Endothelial cell of umbilical vein (primary cell): ENCODE data around the gene SIAH2. TPM values are rescaled to one million over a fixed set of nuclear protein-coding genes. Genes with fewer than 3 reads are reported as not detected.

Source experiments
- BruUV-seq: library from RNA; stranded (reverse); fragments of 400-500 nt; replicated peaks from 2 replicates; lab custom pipeline; 2021; lab: Mats Ljungman, UMichigan
- CTCF ChIA-PET: fragments of 300-600, 350-600 bp; sonication (Branson Sonifier 250); formaldehyde crosslinking; loops from one replicate; lab custom pipeline; 2021; ENCODE audit warnings: antibody characterized with exemption, inconsistent platforms; lab: Charles Lee
- POLR2A ChIA-PET: fragments of 300-600, 350-600 bp; sonication (Branson Sonifier 250); formaldehyde crosslinking; loops from one replicate; lab custom pipeline; 2021; ENCODE audit warnings: antibody characterized with exemption, inconsistent platforms; lab: Charles Lee
- DNase-seq: peaks from one replicate; pipeline ENCODE4 v3.0.0-alpha.2; 2011; ENCODE audit warnings: low read depth, low spot score
- FAIRE-seq: peaks from 2 replicates; lab custom pipeline; 2011; peaks lifted over from hg19 to GRCh38; lab: Jason Lieb, UNC
- H2AFZ ChIP-seq: 2 replicates; pipeline ENCODE4 v1.6.0; 2012; ENCODE audit warnings: low read depth, low read length, control low read depth, inconsistent platforms
- H3K27ac ChIP-seq: 2 replicates; pipeline ENCODE4 v1.5.1; 2011; ENCODE audit warnings: low read depth, mild to moderate bottlenecking, control low read depth, low read length, moderate library complexity; ENCODE audit not compliant: insufficient read depth
- H3K27me3 ChIP-seq, 2 experiments: 2 replicates each; pipeline versions ENCODE4 v1.6.0 to v1.6.1; 2011; ENCODE audit warnings: low read length in 2 of 2, mixed read lengths in 1 of 2; ENCODE audit not compliant: control insufficient read depth in 2 of 2, insufficient read depth in 2 of 2
- H3K36me3 ChIP-seq, 2 experiments: 2 replicates in 1 of 2; 3 replicates in 1 of 2; pipeline ENCODE4 v1.5.1; 2011; ENCODE audit warnings: low read length in 2 of 2, mild to moderate bottlenecking in 1 of 2, moderate library complexity in 1 of 2; ENCODE audit not compliant: control insufficient read depth in 2 of 2, insufficient read depth in 2 of 2; ENCODE audit errors: extremely low read depth in 1 of 2
- H3K4me1 ChIP-seq: 3 replicates; pipeline ENCODE4 v1.5.1; 2011; ENCODE audit warnings: mild to moderate bottlenecking, low read length; ENCODE audit not compliant: control insufficient read depth, insufficient read depth; ENCODE audit errors: extremely low read depth
- H3K4me2 ChIP-seq: 2 replicates; pipeline ENCODE4 v1.6.1; 2011; ENCODE audit warnings: low read length, control low read depth, mixed read lengths; ENCODE audit not compliant: insufficient read depth
- H3K4me3 ChIP-seq, 3 experiments: fragments of 200-600 bp in 1 of 3; sonication (generic), shearing (Covaris generic) in 1 of 3; replicated peaks in 1 of 3; 2 replicates each; pipeline ENCODE4 v1.5.1; 2011 to 2016; ENCODE audit warnings: control low read depth in 3 of 3, low read length in 3 of 3, mild to moderate bottlenecking in 2 of 3, inconsistent platforms in 1 of 3, low read depth in 1 of 3, moderate library complexity in 1 of 3; ENCODE audit not compliant: insufficient read depth in 1 of 3
- H3K79me2 ChIP-seq: 2 replicates; pipeline ENCODE4 v1.6.0; 2012; ENCODE audit warnings: low read length, inconsistent platforms; ENCODE audit not compliant: control insufficient read depth, insufficient read depth
- H3K9ac ChIP-seq: replicated peaks from 2 replicates; pipeline ENCODE3; 2011; ENCODE audit warnings: low read length, control low read depth; ENCODE audit not compliant: insufficient read depth; ENCODE audit errors: extremely low read depth
- H3K9me1 ChIP-seq: replicated peaks from 3 replicates; pipeline ENCODE4 v1.6.0; 2011; ENCODE audit warnings: mild to moderate bottlenecking, low read length; ENCODE audit not compliant: control insufficient read depth, insufficient read depth; ENCODE audit errors: extremely low read depth
- H3K9me3 ChIP-seq: replicated peaks from 2 replicates; pipeline ENCODE4 v1.5.1; 2012; ENCODE audit warnings: low read length, inconsistent platforms; ENCODE audit not compliant: control insufficient read depth, insufficient read depth
- H4K20me1 ChIP-seq: replicated peaks from 2 replicates; pipeline ENCODE3; 2011; ENCODE audit warnings: mild to moderate bottlenecking, low read length; ENCODE audit not compliant: control insufficient read depth, insufficient read depth; ENCODE audit errors: extremely low read depth
- CTCF ChIP-seq, 2 donors: IDR thresholded peaks; 1 replicate in 1 of 2; 2 replicates in 1 of 2; pipeline ENCODE4 v1.5.1; 2011; ENCODE audit warnings: low read length in 2 of 2, mild to moderate bottlenecking in 2 of 2, moderate library complexity in 2 of 2, control low read depth in 1 of 2, inconsistent platforms in 1 of 2, low read depth in 1 of 2; ENCODE audit not compliant: insufficient read depth in 1 of 2; ENCODE audit errors: extremely low read depth in 1 of 2
- EZH2 ChIP-seq: IDR thresholded peaks from 2 replicates; pipeline ENCODE4 v1.6.1; 2012; ENCODE audit warnings: borderline replicate concordance, low read depth, mild to moderate bottlenecking, moderate library complexity, low read length, inconsistent platforms; ENCODE audit not compliant: severe bottlenecking
- FOS ChIP-seq: IDR thresholded peaks from 2 replicates; pipeline ENCODE4 v1.6.1; 2011; ENCODE audit warnings: mild to moderate bottlenecking, low read length, moderate library complexity, borderline replicate concordance; ENCODE audit not compliant: insufficient read depth
- GATA2 ChIP-seq: IDR thresholded peaks from 2 replicates; pipeline ENCODE4 v1.7.0; 2011; ENCODE audit warnings: low read depth, mild to moderate bottlenecking, moderate library complexity, mixed read lengths, low read length; ENCODE audit not compliant: insufficient read length, insufficient read depth
- JUN ChIP-seq: IDR thresholded peaks from 2 replicates; pipeline ENCODE4 v1.6.1; 2011; ENCODE audit warnings: borderline replicate concordance, low read depth; ENCODE audit not compliant: insufficient read length, insufficient read depth
- MYC ChIP-seq: IDR thresholded peaks from one replicate; pipeline ENCODE4 v1.6.1; 2011; ENCODE audit warnings: mild to moderate bottlenecking, low read depth, low read length
- POLR2A ChIP-seq: IDR thresholded peaks from 2 replicates; pipeline ENCODE4 v1.6.1; 2012; ENCODE audit warnings: low read depth, mild to moderate bottlenecking, control low read depth, low read length
- POLR2AphosphoS5 ChIP-seq: IDR thresholded peaks from 2 replicates; pipeline ENCODE4 v1.6.1; 2012; ENCODE audit warnings: low read depth, mild to moderate bottlenecking, control low read depth, low read length, moderate library complexity; ENCODE audit not compliant: insufficient read depth
- dilution Hi-C: fragments of 300-500 bp; cut with MboI; formaldehyde crosslinking; loops from one replicate; pipeline ENCODE4 v1.15.0; 2019; ENCODE audit warnings: low sequenced_read_pairs; ENCODE audit not compliant: extremely low pct_ligation_motif_present
- intact Hi-C: fragments of 100-400 bp; cut with micrococcal nuclease; formaldehyde crosslinking; loops from one replicate; pipeline ENCODE4 v1.10.0; 2022
- polyA plus RNA-seq, 4 experiments: library from polyadenylated mRNA; depleted of rRNA in 3 of 4; stranded (reverse) in 3 of 4; unstranded in 1 of 4; fragments of >200 nt; gene quantifications; 2 replicates each; pipeline versions ENCODE4 v1.2.1 to v1.2.3, GENCODE V29; 2011 to 2012; ENCODE audit warnings: missing spikeins in 1 of 4
- total RNA-seq: library from RNA; stranded (reverse); gene quantifications from 2 replicates; pipeline ENCODE4 v1.2.3, GENCODE V29; 2021
- TF ChIP-seq, protein P1 (sequence below): IDR thresholded peaks from 2 replicates; pipeline ENCODE4 v1.6.1; 2011; ENCODE audit not compliant: insufficient read depth, insufficient read length

SIAH2 gene
- total and polyA plus RNA-seq, 2 donors (not counting 3 experiments of a cell fraction or from before 2014, with no cell fraction given): 16.7 to 25.1 TPM

GRCh38 chr3:150793641-150794040 is 30.7 kb upstream of the SIAH2 start:
- Histone ChIP-seq H2AFZ (no peak overlapping the region), H3K27ac (no peak overlapping the region), H3K27me3 (peaks cover 14 to 21% of the 10 kb centered on the region in 2 experiments), H3K36me3 (no peaks in the 10 kb centered on the region), H3K9me1 (no peaks in the 10 kb centered on the region), H3K9ac (no peak overlapping the region), H3K4me1 (no peaks in the 10 kb centered on the region), H3K79me2 (no peaks in the 10 kb centered on the region), H3K4me2 (no peak overlapping the region), H3K4me3 (no peak overlapping the region), H3K9me3 (no peaks in the 10 kb centered on the region), H4K20me1 (no peaks in the 10 kb centered on the region)
- BruUV-seq: no TSS peak
- no peak for DNase-seq
- no peak for FAIRE-seq
- dilution Hi-C loops (no loop called here), intact Hi-C loops (no loop called here)
- CTCF ChIA-PET: interaction anchor here (1.0 kb wide), 2 partner anchors 14 to 65 kb away, joined by 3 read pairs; no protein-coding TSS in a partner anchor
- POLR2A ChIA-PET: no interaction called here
- no peak for TF ChIP-seq POLR2A
- TF ChIP-seq POLR2AphosphoS5: no peak
- TF ChIP-seq FOS: no peak
- TF ChIP-seq, protein P1, sequence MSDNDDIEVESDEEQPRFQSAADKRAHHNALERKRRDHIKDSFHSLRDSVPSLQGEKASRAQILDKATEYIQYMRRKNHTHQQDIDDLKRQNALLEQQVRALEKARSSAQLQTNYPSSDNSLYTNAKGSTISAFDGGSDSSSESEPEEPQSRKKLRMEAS: no peak
- no peak for TF ChIP-seq CTCF (IDR thresholded peaks at IDR 0.05; ENCODE audit: extremely low read depth in 1 of 2, insufficient read depth in 1 of 2, low read depth in 1 of 2, low read length in 2 of 2)
- TF ChIP-seq JUN: no peak
- no peak for TF ChIP-seq MYC
- TF ChIP-seq EZH2: no peak
- no peak for TF ChIP-seq GATA2
